Natural killer cell (primary cell): ENCODE data around the gene WWC1. TPM values are rescaled to one million over a fixed set of nuclear protein-coding genes. Genes with fewer than 3 reads are reported as not detected.

Experiments used
- ATAC-seq, 3 donors: fragments of 150-1000 bp in 2 of 3; fragments of 200-7000 bp in 1 of 3; cut with Tn5 transposase; 1 replicate in 1 of 3; 2 replicates in 2 of 3; pipeline ENCODE4 v1.10.0; 2021; ENCODE audit warnings: mild to moderate bottlenecking in 2 of 3, moderate library complexity in 2 of 3
- DNase-seq, 2 donors: peaks; one replicate each; pipeline versions ENCODE4 v3.0.0 to v3.0.0-alpha.2; 2013 to 2021; ENCODE audit warnings: mixed read lengths in 1 of 2
- H3K27ac ChIP-seq: one replicate; pipeline ENCODE4 v1.5.1; 2013; ENCODE audit warnings: mild to moderate bottlenecking, low read length
- H3K27me3 ChIP-seq: one replicate; pipeline ENCODE4 v1.6.1; 2013; ENCODE audit warnings: low read length; ENCODE audit not compliant: control insufficient read depth, insufficient read depth
- H3K36me3 ChIP-seq: one replicate; pipeline ENCODE4 v1.6.1; 2013; ENCODE audit warnings: low read length; ENCODE audit not compliant: control insufficient read depth, insufficient read depth
- H3K4me1 ChIP-seq: one replicate; pipeline ENCODE4 v1.6.1; 2013; ENCODE audit warnings: low read length; ENCODE audit not compliant: control insufficient read depth, insufficient read depth
- H3K4me3 ChIP-seq: one replicate; pipeline ENCODE4 v1.5.1; 2013; ENCODE audit warnings: low read length
- H3K9me3 ChIP-seq: one replicate; pipeline ENCODE4 v1.6.1; 2013; ENCODE audit warnings: low read length; ENCODE audit not compliant: control insufficient read depth, insufficient read depth
- H3K27ac Mint-ChIP-seq, 2 donors: one replicate each; pipeline ENCODE4 v1.8.0; 2022; ENCODE audit warnings: mild to moderate bottlenecking in 2 of 2, mixed read lengths in 2 of 2, moderate library complexity in 1 of 2
- H3K27me3 Mint-ChIP-seq, 2 donors: one replicate each; pipeline ENCODE4 v1.8.0; 2022; ENCODE audit warnings: low read depth in 2 of 2, mixed read lengths in 2 of 2
- H3K36me3 Mint-ChIP-seq: one replicate; pipeline ENCODE4 v1.8.0; 2022; ENCODE audit warnings: mixed read lengths
- H3K4me1 Mint-ChIP-seq, 2 donors: one replicate each; pipeline ENCODE4 v1.8.0; 2022; ENCODE audit warnings: mixed read lengths in 2 of 2
- H3K4me3 Mint-ChIP-seq: one replicate; pipeline ENCODE4 v1.8.0; 2022; ENCODE audit warnings: mild to moderate bottlenecking, moderate library complexity, mixed read lengths
- H3K9me3 Mint-ChIP-seq, 2 donors: one replicate each; pipeline ENCODE4 v1.8.0; 2022; ENCODE audit warnings: mixed read lengths in 2 of 2
- WGBS: methylation state at CpG from one replicate; pipeline ENCODE4 v1.1.7; 2013; ENCODE audit warnings: missing lambda C conversion rate; ENCODE audit not compliant: insufficient coverage; 5-methylcytosine and 5-hydroxymethylcytosine counted together
- intact Hi-C: fragments of 100-400 bp; cut with micrococcal nuclease; formaldehyde crosslinking; loops from one replicate; pipeline ENCODE4 v1.14.2; 2022
- total RNA-seq, 4 donors: library from RNA; stranded (reverse); fragments of 120-200 nt in 1 of 4; gene quantifications; one replicate each; pipeline versions ENCODE4 v1.2.3 to v1.2.4, GENCODE V29; 2013 to 2022
- TF ChIP-seq, protein P1 (sequence below): fragments of 200-600 bp; IDR thresholded peaks from one replicate; pipeline ENCODE4 v1.8.0; 2022; ENCODE audit warnings: antibody characterized with exemption

Gene WWC1
- total RNA-seq, 3 donors from 2014 or later (not counting 1 experiment from before 2014, with no cell fraction given), result 0.42 to 0.66 (median 0.53) TPM

- no peak overlapping the region for H3K4me3 Mint-ChIP-seq
- intact Hi-C loops, result no loop called here
- TF ChIP-seq, protein P1, sequence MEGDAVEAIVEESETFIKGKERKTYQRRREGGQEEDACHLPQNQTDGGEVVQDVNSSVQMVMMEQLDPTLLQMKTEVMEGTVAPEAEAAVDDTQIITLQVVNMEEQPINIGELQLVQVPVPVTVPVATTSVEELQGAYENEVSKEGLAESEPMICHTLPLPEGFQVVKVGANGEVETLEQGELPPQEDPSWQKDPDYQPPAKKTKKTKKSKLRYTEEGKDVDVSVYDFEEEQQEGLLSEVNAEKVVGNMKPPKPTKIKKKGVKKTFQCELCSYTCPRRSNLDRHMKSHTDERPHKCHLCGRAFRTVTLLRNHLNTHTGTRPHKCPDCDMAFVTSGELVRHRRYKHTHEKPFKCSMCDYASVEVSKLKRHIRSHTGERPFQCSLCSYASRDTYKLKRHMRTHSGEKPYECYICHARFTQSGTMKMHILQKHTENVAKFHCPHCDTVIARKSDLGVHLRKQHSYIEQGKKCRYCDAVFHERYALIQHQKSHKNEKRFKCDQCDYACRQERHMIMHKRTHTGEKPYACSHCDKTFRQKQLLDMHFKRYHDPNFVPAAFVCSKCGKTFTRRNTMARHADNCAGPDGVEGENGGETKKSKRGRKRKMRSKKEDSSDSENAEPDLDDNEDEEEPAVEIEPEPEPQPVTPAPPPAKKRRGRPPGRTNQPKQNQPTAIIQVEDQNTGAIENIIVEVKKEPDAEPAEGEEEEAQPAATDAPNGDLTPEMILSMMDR, result no peak
- no peaks in the 10 kb centered on the region for H3K9me3 ChIP-seq
- WGBS, result 98% methylated on average over 2 of the region's 2 CpGs
- no peaks in the 10 kb centered on the region for H3K36me3 ChIP-seq
- no peak overlapping the region for H3K4me3 ChIP-seq
- DNase-seq (no peak), ATAC-seq (no peak)
- H3K36me3 Mint-ChIP-seq, result no peaks in the 10 kb centered on the region
- H3K27me3 Mint-ChIP-seq, result peaks cover 18 to 24% of the 10 kb centered on the region in 2 donors
- H3K27ac Mint-ChIP-seq, result no peak overlapping the region
- peaks cover 8% of the 10 kb centered on the region for H3K4me1 ChIP-seq
- H3K9me3 Mint-ChIP-seq, result no peaks in the 10 kb centered on the region
- H3K27me3 ChIP-seq, result peaks cover 5% of the 10 kb centered on the region
- H3K27ac ChIP-seq, result no peak overlapping the region
- no peaks in the 10 kb centered on the region for H3K4me1 Mint-ChIP-seq
Measured at GRCh38 chr5:168296682-168297081, 5.2 kb downstream of the WWC1 start.

- H3K4me1 Mint-ChIP-seq, result no peaks in the 10 kb centered on the region
- intact Hi-C loops, result no loop called here
- DNase-seq (no peak), ATAC-seq (no peak)
- Histone ChIP-seq H3K9me3 (no peaks in the 10 kb centered on the region), H3K4me3 (no peak overlapping the region), H3K36me3 (no peaks in the 10 kb centered on the region), H3K4me1 (no peaks in the 10 kb centered on the region), H3K27me3 (no peaks in the 10 kb centered on the region), H3K27ac (no peak overlapping the region)
- no peak overlapping the region for H3K4me3 Mint-ChIP-seq
- no peaks in the 10 kb centered on the region for H3K9me3 Mint-ChIP-seq
- H3K27me3 Mint-ChIP-seq, result peaks cover 12 to 20% of the 10 kb centered on the region in 2 donors
- no peaks in the 10 kb centered on the region for H3K36me3 Mint-ChIP-seq
- TF ChIP-seq, protein P1, result no peak
- H3K27ac Mint-ChIP-seq, result no peak overlapping the region
- 96% methylated on average over 7 of the region's 7 CpGs for whole genome bisulfite sequencing
Measured at GRCh38 chr5:168298949-168299348, 7.5 kb downstream of the WWC1 start.

DNA sequence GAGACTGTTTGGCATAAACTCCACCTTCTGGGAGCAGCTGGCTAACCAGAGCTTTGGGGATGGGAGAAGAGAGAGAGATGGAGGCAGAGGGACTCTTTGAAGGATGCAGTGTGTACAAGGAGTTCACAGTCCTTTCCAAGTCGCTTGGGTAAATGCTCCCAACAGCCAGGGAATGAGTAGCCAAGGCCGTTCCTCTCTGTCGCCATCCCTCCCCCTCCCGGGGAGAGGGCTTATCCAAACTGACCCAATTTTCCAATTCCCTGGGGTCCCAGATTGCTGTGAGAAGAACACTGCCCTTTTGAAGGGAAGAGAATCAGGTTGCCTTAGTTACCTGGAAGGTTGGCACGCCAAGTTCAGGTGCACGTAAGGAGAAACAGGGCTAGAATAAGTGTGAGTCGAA is 7.9 kb downstream of the WWC1 start:
- H3K4me1 Mint-ChIP-seq, result no peaks in the 10 kb centered on the region
- Histone ChIP-seq H3K9me3 (no peaks in the 10 kb centered on the region), H3K4me1 (no peaks in the 10 kb centered on the region), H3K27ac (no peak overlapping the region), H3K36me3 (no peaks in the 10 kb centered on the region), H3K27me3 (no peaks in the 10 kb centered on the region), H3K4me3 (no peak overlapping the region)
- H3K27me3 Mint-ChIP-seq, result peaks cover 8 to 16% of the 10 kb centered on the region in 2 donors
- WGBS, result 88% methylated on average over 7 of the region's 7 CpGs
- TF ChIP-seq, protein P1, result no peak
- intact Hi-C loops, result no loop called here
- ATAC-seq (no peak), DNase-seq (no peak)
- H3K36me3 Mint-ChIP-seq, result no peaks in the 10 kb centered on the region
- H3K9me3 Mint-ChIP-seq, result no peaks in the 10 kb centered on the region
- no peak overlapping the region for H3K4me3 Mint-ChIP-seq
- H3K27ac Mint-ChIP-seq, result no peak overlapping the region
